Activated naive CD4-positive, alpha-beta T cell treated with Interleukin-2 at 50 U/mL for 16 hours (primary cell): ENCODE measurements around the gene MAOA.
"Not testable (repeated sequence)": the region's sequence is repeated elsewhere in the genome, so short reads cannot be mapped to it uniquely, and the experiment has no call there.

Experiments
- DNase-seq: peaks from one replicate; pipeline ENCODE4 v3.0.0-alpha.2; 2020

Gene MAOA

GRCh38 chrX:43656005-43656494, at the start of gene MAOA:
MAOA (plus strand) TSS chrX:43656299; CDS start chrX:43656342, 43 bp downstream.
- DNase-seq: peak; percentile 32

DNA sequence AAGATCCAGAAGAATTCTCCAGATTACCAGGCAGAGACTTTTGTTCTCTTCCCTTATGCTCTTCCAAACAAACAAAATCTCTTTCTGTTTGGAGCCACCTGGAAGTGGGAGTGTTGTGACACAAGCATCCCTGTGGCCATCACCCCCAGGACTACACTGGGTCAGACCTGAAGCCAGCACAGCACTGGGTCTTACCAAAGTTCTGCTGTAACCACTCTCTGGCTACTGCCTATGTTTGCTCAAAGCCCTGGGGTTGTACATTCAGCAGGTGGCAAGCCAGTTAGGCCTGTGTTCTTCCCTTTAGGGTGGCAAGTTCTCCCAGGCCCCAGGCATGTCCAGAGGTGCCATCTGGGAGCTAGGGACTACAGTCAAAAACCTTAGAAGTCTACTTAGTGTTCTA, 43.7 kb upstream of the MAOA start:
- no peak for DNase-seq

DNA sequence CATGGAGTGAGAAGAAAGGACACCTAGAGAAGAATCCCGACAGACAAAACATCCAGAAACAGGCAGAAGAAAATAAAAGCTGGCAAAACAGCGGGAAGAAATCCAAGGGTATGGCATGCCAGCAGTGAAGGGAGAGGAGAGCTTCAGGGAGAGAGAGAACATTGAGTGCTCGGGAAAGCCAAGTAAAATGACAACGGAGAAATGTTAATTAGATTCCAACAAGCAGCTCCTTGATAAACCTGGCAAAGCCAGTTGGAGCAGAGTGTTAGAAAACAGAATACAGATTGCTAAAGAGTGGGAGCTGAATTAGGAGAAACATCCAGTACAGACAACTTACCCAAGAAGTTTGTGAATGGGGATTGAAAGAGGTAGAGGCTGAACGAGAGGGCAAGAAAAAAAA, 40.4 kb upstream of the MAOA start:
- DNase-seq: no peak

GRCh38 chrX:43618366-43619205, 37.5 kb upstream of the MAOA start:
- DNase-seq: no peak

DNA sequence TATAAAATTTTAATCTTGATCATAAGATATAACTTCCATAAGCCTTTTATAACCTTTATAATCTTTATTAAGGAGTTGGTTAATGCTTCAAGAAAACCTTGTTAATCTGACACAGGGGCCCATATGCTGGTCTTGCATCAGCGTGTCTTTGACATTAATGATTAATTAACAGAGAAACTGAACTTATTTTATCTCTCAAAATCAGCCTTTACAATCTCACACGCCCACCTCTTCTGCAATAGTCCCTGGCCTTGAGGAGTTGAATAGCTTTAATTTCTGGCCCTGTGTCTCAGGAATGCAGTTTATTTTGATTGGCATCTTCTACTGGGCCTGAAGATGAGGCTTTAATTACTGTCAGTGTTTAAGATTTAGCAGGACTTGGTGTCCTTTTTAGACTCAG, 36.2 kb upstream of the MAOA start:
- DNase-seq: not testable (repeated sequence)

GRCh38 chrX:43627147-43627546, 29.0 kb upstream of the MAOA start:
- DNase-seq: no peak

DNA sequence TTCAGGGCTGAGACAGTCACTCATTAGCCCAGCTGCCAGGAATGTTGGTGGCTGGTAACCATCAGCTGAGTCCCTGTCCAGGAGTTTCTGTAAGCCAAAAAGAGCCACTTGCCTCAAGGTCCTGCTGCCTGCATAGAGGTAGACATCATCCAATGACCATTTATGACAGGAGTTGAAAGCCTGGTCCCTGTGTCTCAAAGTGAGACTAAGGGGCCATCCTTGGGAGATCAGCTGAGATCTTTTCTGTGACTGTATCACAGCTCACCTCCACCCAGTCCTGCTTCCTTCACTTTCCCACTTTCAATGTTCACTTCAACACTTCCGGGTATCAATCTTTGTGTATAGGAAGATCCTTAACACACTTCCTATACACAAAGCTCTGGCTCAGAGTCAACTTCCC, 28.4 kb upstream of the MAOA start:
- no peak for DNase-seq

DNA sequence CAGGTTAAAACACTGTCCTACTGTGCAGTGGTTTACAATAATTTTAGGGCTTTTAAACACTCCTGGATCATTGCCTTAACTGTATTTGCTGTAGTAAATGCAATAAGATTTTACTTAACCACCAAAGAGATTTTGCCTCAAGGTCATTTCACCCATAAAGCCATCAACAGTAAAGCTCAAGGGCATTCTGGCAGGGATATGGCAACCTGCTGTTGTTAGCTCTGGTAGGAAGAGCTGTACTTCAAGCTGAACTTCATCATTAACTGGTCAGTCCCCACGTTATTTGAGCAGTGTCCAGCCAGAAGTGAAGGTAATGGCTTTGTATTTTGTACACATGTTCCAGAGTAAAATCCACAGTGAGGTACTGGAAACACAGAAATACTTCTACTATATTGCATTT, 26.9 kb upstream of the MAOA start:
- no peak for DNase-seq

GRCh38 chrX:43631841-43632240, 24.3 kb upstream of the MAOA start:
- no peak for DNase-seq

DNA sequence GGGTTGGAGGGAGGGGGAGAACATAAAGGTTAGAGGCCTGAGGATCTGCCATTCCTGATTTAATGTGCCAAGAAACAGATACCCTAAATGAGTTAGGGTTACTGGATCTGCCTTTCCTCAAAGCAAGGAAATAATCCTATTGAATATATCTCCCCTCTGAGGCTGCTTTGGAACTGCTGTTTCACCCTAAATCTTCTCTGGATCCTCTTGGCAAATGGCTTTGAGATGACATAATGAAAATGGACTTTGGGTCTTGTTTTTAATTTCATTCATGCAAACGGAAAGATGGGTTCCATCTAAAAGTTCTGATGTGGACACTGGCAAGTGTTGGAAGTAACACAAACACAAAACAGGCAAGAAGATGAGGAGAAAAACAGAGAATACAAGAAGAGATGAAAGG, 23.0 kb upstream of the MAOA start:
- DNase-seq: no peak

GRCh38 chrX:43633757-43634156, 22.3 kb upstream of the MAOA start:
- DNase-seq: no peak

- DNase-seq: no peak
Measured at GRCh38 chrX:43640482-43640881, 15.6 kb upstream of the MAOA start.

DNA sequence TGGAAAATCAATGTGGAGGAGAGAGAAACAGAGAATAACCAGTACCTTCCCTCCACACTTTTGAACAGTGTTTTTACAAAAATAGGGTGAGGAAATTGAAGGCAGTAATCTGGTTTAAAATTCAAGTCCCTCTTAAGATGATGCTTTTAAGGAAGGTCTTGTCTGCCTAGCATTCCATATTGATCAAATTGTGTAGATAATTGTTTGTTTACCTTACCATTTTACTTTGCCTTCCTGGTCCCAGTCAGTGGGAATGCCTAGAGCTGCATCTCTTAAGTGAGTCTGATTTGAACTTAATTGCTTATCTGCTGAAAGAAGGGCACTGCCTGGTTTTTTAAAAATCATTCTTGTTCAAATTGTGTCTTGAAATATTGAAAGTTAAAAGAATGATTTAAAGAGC, 14.4 kb upstream of the MAOA start:
- no peak for DNase-seq

DNA sequence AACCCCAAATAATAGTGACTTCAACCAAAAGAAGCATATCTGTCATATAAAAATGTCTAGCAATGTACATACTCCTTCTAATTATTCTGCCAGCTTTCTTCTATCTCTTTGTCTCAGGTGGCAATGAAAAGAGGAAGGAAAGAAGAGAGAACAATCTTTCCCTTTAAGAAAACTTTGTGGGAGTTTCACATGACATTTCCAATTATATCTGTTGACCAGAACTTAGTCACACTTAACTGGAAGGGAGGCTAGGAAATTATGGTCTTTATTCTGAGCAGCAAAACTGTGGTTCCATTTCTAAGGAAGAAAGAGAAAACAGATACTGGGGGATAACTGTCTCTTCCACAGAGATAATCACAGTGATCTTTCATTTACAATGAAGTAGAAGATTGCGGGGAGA, 12.9 kb upstream of the MAOA start:
- no peak for DNase-seq

- DNase-seq: no peak
Measured at GRCh38 chrX:43643662-43644061, 12.4 kb upstream of the MAOA start.

DNA sequence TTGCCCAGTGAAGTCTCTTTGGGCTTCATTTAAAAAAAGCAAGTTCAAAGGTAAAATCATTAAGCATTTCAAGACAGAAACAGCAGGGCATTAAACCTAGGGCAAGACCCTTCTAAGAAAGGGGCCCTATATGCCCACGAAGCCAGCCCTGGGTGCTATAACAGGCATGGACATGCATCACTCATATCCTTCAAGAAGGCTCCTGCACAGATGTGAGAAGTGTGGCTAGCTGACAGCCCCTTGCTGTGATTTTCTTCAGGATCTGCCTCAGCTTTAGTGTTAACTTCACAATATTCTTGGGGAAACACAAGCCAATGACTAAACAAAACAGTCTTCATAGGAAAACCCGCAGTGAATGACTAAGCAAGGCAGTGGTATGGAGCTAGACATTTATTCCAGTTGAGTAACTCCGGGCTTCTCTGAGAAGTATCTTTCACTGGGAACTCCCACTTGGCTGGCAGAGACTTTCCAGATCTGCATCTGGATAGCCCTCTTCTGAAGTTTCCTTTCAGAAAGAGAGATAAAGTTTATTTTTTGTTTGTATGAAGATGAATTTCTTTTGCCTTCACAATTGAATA, 11.9 kb upstream of the MAOA start:
- DNase-seq: no peak

DNA sequence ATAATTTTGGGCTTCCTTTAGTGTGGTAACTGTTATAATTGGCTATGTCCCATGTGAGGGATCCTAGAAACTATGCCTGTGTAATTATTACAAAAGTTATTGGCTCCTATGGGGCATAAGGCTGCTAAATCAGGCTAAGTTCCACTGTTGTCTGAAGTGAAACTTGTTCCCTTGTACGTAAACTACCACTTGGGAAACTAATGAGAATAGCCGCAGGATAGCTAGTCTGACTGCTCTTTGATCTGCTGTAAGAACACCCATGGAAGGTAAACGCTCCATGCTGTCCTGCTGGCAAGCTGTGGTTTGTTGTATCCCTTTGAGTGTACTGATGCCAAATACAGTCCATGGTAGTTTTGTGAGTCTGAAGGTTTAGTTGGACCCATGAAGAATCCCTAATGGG, 9.3 kb upstream of the MAOA start:
- no peak for DNase-seq

DNA sequence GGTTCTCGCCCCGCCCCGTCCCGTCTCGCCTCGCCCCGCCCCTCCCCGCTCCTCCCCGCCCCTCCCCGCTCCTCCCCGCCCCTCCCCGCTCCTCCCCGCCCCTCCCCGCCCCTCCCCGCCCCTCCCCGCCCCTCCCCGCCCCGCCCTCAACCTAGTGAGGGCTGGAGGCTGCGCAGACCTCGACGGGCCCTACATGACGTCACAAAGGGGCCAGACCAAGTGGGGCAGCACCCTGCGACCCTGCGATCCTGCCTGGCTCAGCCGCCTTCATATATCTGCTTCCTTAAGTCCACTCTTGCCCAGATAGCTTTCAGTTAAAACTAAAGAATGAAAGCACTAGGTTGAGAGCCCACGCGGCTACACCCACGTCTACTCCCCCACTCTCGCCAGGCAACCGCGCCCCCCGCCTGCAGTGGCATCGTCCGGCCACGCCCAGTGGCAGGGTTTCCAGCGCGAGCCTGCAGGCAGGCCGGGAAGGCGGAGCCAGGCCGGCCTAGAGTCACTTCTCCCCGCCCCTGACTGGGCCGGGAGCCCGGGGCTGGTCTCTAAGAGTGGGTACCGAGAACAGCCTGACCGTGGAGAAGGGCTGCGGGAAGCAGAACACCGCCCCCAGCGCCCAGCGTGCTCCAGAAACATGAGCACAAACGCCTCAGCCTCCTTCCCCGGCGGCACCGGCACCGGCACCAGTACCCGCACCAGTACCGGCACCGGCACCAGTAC, 1.5 kb upstream of the MAOA start:
- peak; percentile 87 for DNase-seq

GRCh38 chrX:43655151-43656004, 721 bp upstream of the MAOA start:
- DNase-seq: peak; percentile 15

DNA sequence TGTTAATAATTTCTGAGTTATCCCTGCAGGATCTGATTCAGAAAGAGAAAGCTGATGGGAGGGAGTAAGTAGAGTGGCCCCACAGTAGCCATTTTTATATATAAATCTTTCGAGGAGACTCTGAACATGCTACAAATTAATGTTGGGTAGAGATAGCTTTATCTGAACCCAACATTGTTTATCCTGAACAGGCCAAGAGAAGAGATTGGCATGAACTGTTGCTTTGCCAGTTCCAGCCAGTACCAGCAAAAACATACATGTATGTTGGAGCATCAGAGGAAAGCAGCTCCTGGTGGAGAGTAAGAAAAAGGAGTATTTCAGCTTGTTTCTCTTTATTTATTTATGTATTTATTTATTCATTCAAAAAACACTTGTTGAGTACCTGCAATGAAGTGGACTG, 1.6 kb downstream of the MAOA start:
- DNase-seq: no peak

- no peak for DNase-seq
Measured at GRCh38 chrX:43661521-43662240, 5.6 kb downstream of the MAOA start.

- DNase-seq: no peak
Measured at GRCh38 chrX:43663173-43663572, 7.1 kb downstream of the MAOA start.
